Small intestine (tissue), 4 donors: Measurements from ENCODE around the gene SERPINA1. TPM values are rescaled to one million over a fixed set of nuclear protein-coding genes. Genes with fewer than 3 reads are reported as not detected.

Experiments used
- polyA plus RNA-seq, 4 donors: library from polyadenylated mRNA; stranded (reverse) in 3 of 4; unstranded in 1 of 4; fragments of 200-250 nt in 3 of 4; fragments of 120-200 nt in 1 of 4; gene quantifications; one replicate each; pipeline versions ENCODE4 v1.2.1 to v1.2.3, GENCODE V29; 2013
- donor health status: healthy with polysubstance abuse.
- donor health status: Bipolar disorder and iron deficiency.
- donor health status: healthy.

SERPINA1 gene
- polyA plus RNA-seq, 4 donors: 204 to 3,497 (median 330) TPM

Other genes starting within 250 kb of the SERPINA1 start
- under 1 TPM in 2 of 4 donors, not detected in 2; 0.03 to 0.13 TPM for gene PPP4R4, start 214.3 kb downstream of the SERPINA1 start, polyA plus RNA-seq
- gene SERPINA10, start 95.3 kb downstream of the SERPINA1 start, polyA plus RNA-seq: 1 to 10 TPM in 1 of 4 donors, under 1 TPM in 1, not detected in 2; 0.06 to 2.8 TPM
- gene SERPINA6, start 65.3 kb downstream of the SERPINA1 start, polyA plus RNA-seq: 1 to 10 TPM in 1 of 4 donors, under 1 TPM in 1, not detected in 2; 0.07 to 4.4 TPM
- gene SERPINA2, start 21.9 kb downstream of the SERPINA1 start, polyA plus RNA-seq: not detected
- under 1 TPM in 2 of 4 donors, not detected in 2; 0.07 to 0.18 TPM for gene SERPINA11, start 64.2 kb upstream of the SERPINA1 start, polyA plus RNA-seq
- under 1 TPM in 1 of 4 donors, not detected in 3; 0.64 TPM for gene SERPINA9, start 87.6 kb upstream of the SERPINA1 start, polyA plus RNA-seq
- gene SERPINA12, start 120.9 kb upstream of the SERPINA1 start, polyA plus RNA-seq: under 1 TPM in 2 of 4 donors, not detected in 2; 0.54 to 0.67 TPM
- 10 to 100 TPM in 1 of 4 donors, 1 to 10 TPM in 1, not detected in 2; 1.2 to 98.2 TPM for gene SERPINA4, start 172.8 kb upstream of the SERPINA1 start, polyA plus RNA-seq
- 1 to 10 TPM in 2 of 4 donors, under 1 TPM in 1, not detected in 1; 0.54 to 8.6 (median 1.7) TPM for gene SERPINA5, start 192.8 kb upstream of the SERPINA1 start, polyA plus RNA-seq
- 100 to 1,000 TPM in 1 of 4 donors, 1 to 10 TPM in 2, under 1 TPM in 1; 0.28 to 178 (median 5.1) TPM for gene SERPINA3, start 223.8 kb upstream of the SERPINA1 start, polyA plus RNA-seq